Epithelial cell of proximal tubule (primary cell): ENCODE data around the gene CYP39A1. TPM values are rescaled to one million over a fixed set of nuclear protein-coding genes. Genes with fewer than 3 reads are reported as not detected.

Experiments used
- DNase-seq: peaks from one replicate; pipeline ENCODE4 v3.0.0-alpha.2; 2011; ENCODE audit warnings: low read depth
- H3K4me3 ChIP-seq: 2 replicates; pipeline ENCODE4 v1.5.1; 2011; ENCODE audit warnings: low read depth, mild to moderate bottlenecking, low read length
- CTCF ChIP-seq: conservative IDR thresholded peaks from 2 replicates; pipeline ENCODE4 v1.5.1; 2012; ENCODE audit warnings: low read depth, mild to moderate bottlenecking, low read length
- total RNA-seq: library from RNA; depleted of rRNA; stranded (reverse); fragments of >200 nt; gene quantifications from 2 replicates; pipeline ENCODE4 v1.2.3, GENCODE V29; 2015

Gene CYP39A1
- total RNA-seq, 1 donor from 2014 or later, result 1.3 TPM

GRCh38 chr6:46501136-46502089 lies 151.2 kb downstream of the CYP39A1 start:
- TF ChIP-seq CTCF, result no peak
- H3K4me3 ChIP-seq, result no peak overlapping the region
- DNase-seq, result no peak

- no peak overlapping the region for H3K4me3 ChIP-seq
- no peak for TF ChIP-seq CTCF
- DNase-seq, result no peak
These were observed 152.2 kb downstream of the CYP39A1 start for GRCh38 chr6:46500382-46500781.

Other genes with a start within 250 kb of the CYP39A1 start
- 1.4 and 5.3 TPM in 2 replicates for gene RCAN2, start 161.4 kb downstream of the CYP39A1 start, total RNA-seq
- gene SLC25A27, start 157 bp upstream of the CYP39A1 start, total RNA-seq, result 1.7 and 5.1 TPM in 2 replicates
- 0.06 TPM in 1 of 2 replicates, not detected in the other for gene TDRD6, start 35.1 kb upstream of the CYP39A1 start, total RNA-seq
- 0.23 and 0.36 TPM in 2 replicates for gene PLA2G7, start 82.6 kb upstream of the CYP39A1 start, total RNA-seq
- not detected in 2 replicates for gene ANKRD66, start 94.1 kb upstream of the CYP39A1 start, total RNA-seq
- not detected in 2 replicates for gene MEP1A, start 140.6 kb upstream of the CYP39A1 start, total RNA-seq